ENCODE measurements around the gene CNTN6.

The CNTN6 gene

DNA sequence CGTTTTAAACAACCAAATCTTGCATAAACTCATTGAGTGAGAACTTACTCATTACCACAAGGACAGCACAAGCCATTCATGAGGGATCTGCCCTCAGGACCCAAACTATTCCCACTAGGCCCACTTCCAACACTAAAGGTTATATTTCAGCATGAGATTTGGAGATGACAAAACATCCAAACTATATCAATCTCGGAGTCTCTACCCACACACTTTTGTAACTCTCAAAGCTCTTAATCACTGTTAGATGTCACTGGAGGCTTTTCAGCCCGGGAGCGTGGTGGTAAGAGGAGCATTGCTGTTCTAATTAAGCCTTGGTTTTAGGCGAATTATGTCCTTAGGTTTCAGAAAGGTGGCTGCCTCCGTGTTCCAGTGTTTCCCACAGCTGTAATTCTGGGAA is 86.3 kb downstream of the CNTN6 start:
- no peak for FAIRE-seq

DNA sequence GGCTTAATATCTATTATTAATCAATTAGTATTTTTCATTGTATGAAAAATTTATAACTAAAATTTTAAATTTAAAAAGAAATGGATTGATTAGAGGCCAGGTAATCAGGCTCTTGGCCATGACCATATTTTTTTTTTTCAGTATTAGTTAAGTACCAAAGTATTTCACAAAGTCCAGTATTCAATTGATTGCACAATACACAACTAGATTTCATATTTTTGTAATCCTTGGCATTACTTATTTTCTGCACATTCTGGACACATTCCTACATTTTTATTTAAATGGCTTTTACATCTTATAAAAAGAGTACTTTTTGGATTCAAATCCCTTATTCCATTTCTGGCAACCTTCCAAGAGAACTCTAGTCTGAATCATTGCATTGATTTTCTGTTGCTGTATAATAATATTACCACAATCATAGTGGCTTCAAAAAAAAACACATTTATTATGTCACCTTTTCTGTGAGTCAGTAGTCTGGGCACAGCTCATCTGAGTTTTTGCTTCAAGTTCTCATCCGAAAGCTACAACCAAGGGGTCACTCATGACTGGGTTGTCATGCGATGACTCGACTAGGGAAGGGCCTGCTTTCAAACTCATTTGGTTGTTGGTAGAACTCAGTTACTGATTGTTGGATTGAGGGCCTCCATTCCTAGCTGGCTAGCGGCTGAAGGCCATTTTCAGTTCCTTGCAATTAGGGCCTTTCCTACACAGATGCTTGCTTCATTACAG is 90.7 kb downstream of the CNTN6 start:
- no peak for FAIRE-seq

DNA sequence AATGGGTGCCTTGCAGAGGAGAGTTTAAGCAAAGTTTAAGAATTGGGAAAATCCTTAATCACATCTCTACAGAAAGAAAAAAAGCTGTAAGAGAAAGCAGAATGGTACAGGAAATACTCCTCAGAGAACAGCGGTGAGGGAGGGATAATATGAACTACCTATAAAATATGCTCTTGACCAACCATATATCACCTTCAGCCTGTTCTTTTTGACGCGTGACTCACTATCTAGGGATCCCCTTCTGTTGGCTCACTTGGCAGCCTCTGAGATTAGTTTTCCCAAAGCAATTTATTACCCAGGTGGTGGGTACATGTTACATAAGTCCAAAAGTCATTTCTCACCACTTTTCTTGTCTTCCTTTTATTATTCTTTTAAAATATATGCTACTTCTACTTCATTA is 97.7 kb downstream of the CNTN6 start:
- FAIRE-seq, result no peak

- no peak for FAIRE-seq
Observed at GRCh38 chr3:1191026-1191425, 98.2 kb downstream of the CNTN6 start.

DNA sequence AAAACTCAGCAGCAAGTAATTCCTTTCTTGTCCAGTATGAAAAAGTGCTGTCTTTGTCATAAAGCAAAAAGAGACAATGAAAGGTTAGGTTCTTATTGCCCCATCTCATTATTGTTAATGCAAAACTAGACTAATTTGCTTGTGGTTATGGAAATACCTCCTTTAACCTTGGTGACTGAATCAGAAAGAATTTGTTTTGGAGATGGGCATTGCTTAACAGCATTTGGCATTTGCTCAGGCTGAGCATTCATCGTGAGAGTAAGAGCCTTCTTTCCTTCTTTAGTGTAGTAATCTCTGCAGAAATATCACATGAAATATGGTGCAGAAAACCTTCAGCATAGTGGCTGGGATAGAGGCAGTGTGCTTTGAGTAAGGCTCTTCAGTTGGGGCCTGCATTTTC is 103.1 kb downstream of the CNTN6 start:
- no peak for FAIRE-seq

GRCh38 chr3:1197051-1197450 is 104.2 kb downstream of the CNTN6 start:
- no peak for FAIRE-seq

GRCh38 chr3:1200371-1200770 is 107.5 kb downstream of the CNTN6 start:
- no peak for FAIRE-seq

GRCh38 chr3:1207904-1208303 is 115.1 kb downstream of the CNTN6 start:
- FAIRE-seq, result no peak

DNA sequence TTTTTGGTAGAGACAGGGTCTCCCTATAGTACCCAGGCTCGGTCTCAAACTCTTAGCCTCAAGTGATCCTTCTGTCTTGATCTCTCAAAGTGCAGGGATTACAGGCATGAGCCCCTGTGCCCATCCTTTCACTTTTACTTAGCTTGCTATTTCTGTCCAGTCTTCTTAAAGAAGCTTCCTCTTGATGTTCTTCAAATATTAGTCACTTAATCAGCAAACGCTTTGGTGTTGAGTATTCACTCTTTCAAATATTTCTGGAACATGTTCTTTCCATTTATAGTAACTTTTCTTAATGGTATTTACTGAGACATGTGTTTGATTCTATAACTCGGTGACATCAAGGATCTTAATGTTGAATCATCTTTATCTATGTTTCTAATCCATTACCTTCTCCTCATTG is 122.1 kb downstream of the CNTN6 start:
- no peak for FAIRE-seq

GRCh38 chr3:1216856-1217255 is 124.0 kb downstream of the CNTN6 start:
- FAIRE-seq, result no peak

DNA sequence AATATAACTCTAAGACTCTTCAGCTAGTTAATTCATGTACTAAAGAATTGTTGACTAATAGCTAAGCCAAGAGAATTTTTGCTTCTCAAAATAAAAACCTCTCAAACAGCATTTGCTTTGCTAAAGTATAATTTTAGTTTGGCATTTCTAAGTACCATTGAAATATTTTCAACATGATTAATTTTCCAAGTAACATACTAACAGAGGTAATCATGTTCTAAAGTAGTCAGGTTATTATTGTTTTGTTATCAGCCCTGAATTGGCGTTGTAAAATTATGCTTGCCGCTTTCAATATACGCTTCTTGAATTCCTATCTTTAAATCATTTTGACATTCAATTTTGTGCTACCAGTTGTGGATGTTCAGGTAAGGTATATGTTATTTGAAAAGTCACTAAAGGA is 134.3 kb downstream of the CNTN6 start:
- no peak for FAIRE-seq

DNA sequence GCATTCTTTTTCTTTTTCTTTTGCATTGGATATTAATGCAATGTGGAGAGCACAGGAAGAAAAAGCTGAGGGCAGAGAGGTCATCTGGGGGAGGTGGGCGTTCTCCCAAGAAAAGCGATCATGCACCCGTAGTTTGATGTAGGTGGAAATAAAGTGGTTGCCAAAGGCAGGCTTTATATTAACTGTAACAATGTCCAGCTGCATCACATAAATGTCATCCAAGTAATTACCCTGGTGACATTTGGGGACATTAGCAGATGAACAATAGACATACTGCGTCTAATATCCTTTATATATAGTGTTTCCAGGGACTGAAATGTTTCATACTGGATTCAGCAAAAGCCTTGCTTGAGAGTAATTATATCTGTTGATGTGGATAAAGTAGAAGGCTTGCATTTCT is 135.5 kb downstream of the CNTN6 start:
- no peak for FAIRE-seq

- no peak for FAIRE-seq
Observed at GRCh38 chr3:1230920-1231319, 138.1 kb downstream of the CNTN6 start.

DNA sequence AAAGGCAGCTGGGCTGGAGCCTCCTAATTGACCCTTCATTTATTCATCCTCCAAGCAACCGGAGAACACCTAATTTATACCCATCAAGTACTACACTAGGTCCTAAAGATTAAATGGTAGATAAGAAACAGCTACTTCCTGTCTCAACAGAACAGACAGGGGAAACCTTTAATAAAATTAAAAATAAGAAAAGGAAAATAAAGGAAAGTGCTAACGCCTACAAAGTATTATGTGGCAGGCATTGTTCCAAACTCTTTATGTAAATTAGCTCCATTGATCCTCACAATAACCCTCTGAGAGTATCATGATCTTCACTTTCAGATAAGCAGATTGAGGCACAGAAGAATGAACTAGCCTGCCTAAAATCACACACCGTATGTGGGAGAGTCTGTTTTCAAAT is 139.5 kb downstream of the CNTN6 start:
- FAIRE-seq, result no peak

DNA sequence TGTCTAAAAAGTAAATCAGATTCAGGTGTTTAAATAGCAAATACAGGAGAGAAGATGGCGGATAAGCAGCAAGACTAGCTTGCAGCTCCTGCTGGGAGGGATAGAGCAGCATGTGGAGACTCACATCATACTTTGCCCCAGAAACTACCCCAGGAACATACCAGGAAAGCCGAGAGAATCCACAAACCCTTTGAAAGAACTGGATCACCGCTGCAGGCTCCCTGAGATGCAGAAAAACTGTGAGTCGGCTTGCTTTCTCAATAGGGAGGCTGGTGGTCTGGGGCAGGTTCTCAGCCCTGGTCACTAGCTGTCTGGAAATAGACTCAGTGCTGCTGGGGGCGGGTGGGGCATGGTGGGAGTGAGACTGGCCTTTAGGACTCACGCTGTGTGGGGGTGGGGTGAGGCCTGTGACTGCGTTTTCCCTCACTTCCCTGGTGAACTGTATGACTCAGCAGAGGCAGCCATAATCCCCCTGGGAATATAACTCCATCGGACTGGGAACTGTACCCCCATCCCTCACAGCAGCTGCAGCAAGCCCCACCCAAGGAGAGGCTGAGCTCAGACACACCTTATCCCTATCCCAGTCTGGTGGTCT is 142.8 kb downstream of the CNTN6 start:
- no peak for FAIRE-seq

- FAIRE-seq, result no peak
Observed at GRCh38 chr3:1251282-1252060, 158.6 kb downstream of the CNTN6 start.

DNA sequence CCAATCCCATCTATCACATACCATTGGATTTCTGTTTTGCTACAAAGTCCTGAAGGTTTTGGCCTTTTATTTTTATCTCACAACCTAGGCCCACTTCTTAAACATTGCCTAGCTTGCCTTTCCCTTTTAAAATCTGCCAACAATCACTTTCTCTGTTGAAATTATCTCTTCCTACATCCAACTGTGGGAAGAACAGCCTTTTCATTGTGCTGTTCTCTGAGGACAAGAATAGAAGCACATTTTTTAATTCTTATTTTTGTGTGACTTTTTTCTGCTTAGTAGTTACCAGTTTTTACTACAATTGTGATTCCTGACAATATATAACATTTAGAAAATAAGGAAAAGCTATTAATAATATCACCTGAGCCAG is 159.2 kb downstream of the CNTN6 start:
- FAIRE-seq, result no peak

GRCh38 chr3:1262246-1262645 is 169.4 kb downstream of the CNTN6 start:
- no peak for FAIRE-seq

GRCh38 chr3:1263121-1263520 is 170.3 kb downstream of the CNTN6 start:
- no peak for FAIRE-seq

GRCh38 chr3:1269808-1270207 is 177.0 kb downstream of the CNTN6 start:
- FAIRE-seq, result no peak

DNA sequence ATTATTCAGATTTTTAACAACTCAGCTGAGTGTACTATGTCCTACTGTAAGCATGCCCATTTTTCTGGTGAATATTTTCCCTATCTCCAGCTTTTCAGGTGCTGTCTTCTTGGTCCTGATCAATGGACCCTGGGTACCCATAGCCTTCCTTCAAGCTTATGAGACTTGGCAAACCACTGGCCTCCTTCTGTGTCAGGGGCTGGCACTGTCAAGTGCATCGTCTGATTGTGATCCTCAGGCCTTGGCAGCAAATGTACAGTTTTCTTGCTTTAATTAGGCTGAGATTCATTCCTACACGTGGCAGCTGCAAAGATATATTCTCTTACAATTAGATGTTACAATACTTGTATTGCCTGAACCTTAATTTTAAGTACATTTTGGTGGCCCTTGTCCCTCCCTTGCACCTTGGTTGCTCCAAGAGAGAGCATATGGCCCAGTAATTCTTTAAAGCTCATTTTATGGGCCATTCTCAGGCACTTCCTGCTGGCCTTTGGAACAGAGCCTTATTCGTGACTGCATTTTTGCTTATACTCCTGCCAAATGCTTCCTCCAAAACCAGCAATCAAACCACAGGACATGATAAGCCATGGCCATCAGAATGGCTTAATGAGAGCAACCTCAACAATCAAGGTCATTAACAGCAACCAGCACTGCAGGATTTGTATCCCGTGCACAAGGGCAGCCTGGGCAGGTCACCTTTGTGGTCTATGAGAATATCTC is 179.9 kb downstream of the CNTN6 start:
- no peak for FAIRE-seq

GRCh38 chr3:1275495-1275894 is 182.7 kb downstream of the CNTN6 start:
- no peak for FAIRE-seq

DNA sequence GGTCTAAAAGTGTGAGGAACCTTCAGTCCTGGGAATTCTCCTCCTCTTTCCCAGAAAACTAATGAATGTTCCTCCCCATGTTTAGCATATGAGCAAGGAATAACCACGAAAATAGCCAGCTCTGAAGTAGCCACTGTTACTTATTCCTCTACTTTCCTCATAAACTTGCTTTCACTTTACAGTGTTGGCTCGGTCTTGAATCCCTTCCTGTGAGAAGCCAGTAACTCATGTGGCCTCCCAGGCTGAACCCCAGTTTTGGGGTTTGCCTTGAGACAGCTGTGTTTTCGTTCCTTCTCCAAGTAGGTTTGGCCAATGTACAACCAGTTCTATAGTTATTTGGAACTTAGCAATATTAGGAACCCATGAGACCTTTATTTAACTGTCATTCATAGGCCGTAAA is 195.0 kb downstream of the CNTN6 start:
- no peak for FAIRE-seq

All from G401.6 (cell line).